Skeletal muscle satellite cell (primary cell): ENCODE results near the gene CHST11.
A peak's percentile ranks its signal among the peaks of the same experiment; 100 is the strongest.

Experiments used
- H3K27me3 ChIP-seq: 2 replicates; pipeline ENCODE4 v1.7.0; 2013; ENCODE audit warnings: low read length; ENCODE audit not compliant: control insufficient read depth, insufficient read depth
- H3K36me3 ChIP-seq: 2 replicates; pipeline ENCODE4 v1.7.0; 2013; ENCODE audit warnings: mild to moderate bottlenecking, control low read depth, low read length; ENCODE audit not compliant: insufficient read depth
- H3K4me1 ChIP-seq: 2 replicates; pipeline ENCODE4 v1.7.0; 2013; ENCODE audit warnings: low read length; ENCODE audit not compliant: control insufficient read depth, insufficient read depth
- H3K4me2 ChIP-seq: 2 replicates; pipeline ENCODE4 v1.7.0; 2013; ENCODE audit warnings: mild to moderate bottlenecking, low read length
- H3K4me3 ChIP-seq: 2 replicates; pipeline ENCODE4 v1.7.0; 2013; ENCODE audit warnings: low read length
- H3K9ac ChIP-seq: 2 replicates; pipeline ENCODE4 v1.7.0; 2013; ENCODE audit warnings: mild to moderate bottlenecking, low read depth, low read length, moderate library complexity
- H3K9me3 ChIP-seq: replicated peaks from 2 replicates; pipeline ENCODE4 v1.7.0; 2013; ENCODE audit warnings: mild to moderate bottlenecking, control low read depth, low read length

The CHST11 gene

DNA sequence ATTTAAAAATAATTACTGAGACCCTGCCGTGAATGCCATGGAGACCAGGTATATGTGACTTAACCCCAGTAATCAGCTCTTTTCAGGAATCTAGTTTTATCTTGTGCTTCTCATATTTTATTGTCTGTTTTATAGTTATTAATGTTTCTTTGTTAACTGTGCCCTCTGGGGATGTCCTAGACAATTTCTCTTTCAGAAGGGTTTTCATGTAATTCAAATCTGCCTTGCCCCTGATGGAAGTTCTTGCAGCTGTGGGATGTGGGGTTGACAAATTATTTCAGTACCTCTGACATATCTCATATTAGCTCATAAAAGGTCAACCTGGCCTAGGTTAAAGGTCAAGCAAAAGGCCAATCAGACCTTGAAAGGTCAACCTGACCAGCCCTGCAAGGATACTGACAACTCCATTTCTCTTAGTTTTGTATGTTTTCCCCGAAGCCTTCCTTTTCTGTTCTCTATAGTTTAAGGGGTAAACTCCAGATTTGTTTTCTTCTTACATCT is 319.0 kb downstream of the CHST11 start:
- peaks cover 7% of the 10 kb centered on the region for H3K9me3 ChIP-seq
- no peaks in the 10 kb centered on the region for H3K4me1 ChIP-seq
- H3K4me2 ChIP-seq: no peak overlapping the region
- no peak overlapping the region for H3K4me3 ChIP-seq
- H3K27me3 ChIP-seq: no peaks in the 10 kb centered on the region
- no peak overlapping the region for H3K9ac ChIP-seq
- H3K36me3 ChIP-seq: no peaks in the 10 kb centered on the region

DNA sequence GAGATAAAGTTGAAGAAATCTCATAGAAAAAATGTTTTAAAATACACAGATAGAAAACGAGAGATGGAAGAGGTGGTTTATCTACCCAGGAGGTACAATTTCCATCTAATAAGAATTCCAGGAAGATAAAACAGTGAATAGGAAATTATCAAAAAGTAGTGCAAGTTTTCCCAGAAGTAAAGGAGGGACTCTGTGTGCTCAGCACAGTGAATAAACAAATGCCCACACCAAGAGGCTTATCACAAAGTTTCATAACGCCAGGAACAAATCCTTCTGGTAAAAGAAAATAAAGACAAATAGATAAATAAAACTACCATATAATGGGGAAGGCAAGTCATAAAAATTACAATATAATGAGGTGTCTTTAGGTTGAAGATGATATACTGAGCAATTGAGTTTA is 322.4 kb downstream of the CHST11 start:
- H3K27me3 ChIP-seq: no peaks in the 10 kb centered on the region
- no peaks in the 10 kb centered on the region for H3K36me3 ChIP-seq
- no peaks in the 10 kb centered on the region for H3K9me3 ChIP-seq
- H3K4me2 ChIP-seq: no peak overlapping the region
- H3K4me3 ChIP-seq: no peak overlapping the region
- H3K4me1 ChIP-seq: no peaks in the 10 kb centered on the region
- no peak overlapping the region for H3K9ac ChIP-seq

GRCh38 chr12:104782296-104782695 is 325.5 kb downstream of the CHST11 start:
- no peaks in the 10 kb centered on the region for H3K9me3 ChIP-seq
- no peaks in the 10 kb centered on the region for H3K27me3 ChIP-seq
- no peaks in the 10 kb centered on the region for H3K36me3 ChIP-seq
- no peak overlapping the region for H3K4me3 ChIP-seq
- no peak overlapping the region for H3K4me2 ChIP-seq
- no peaks in the 10 kb centered on the region for H3K4me1 ChIP-seq
- no peak overlapping the region for H3K9ac ChIP-seq

DNA sequence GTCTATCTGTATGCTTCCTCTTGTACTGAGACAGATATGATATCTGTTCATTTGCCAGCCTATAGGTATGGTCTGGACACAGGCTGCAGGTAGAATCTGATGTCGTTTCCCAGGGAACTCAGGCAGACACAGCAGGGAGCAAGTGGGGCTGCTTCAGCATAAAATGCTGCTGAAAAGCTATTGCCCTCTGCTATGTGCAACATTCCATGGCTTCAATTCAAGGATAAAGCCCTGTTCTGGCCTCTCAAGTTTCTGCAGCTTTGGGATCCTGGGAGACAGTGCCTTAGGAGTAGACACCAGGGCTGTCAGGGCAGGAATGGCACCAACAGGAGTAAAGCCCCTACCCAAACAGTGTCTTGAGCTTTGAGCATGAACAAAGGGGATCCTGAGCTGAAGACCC is 327.8 kb downstream of the CHST11 start:
- H3K4me2 ChIP-seq: no peak overlapping the region
- H3K27me3 ChIP-seq: no peaks in the 10 kb centered on the region
- H3K36me3 ChIP-seq: no peaks in the 10 kb centered on the region
- no peaks in the 10 kb centered on the region for H3K4me1 ChIP-seq
- H3K4me3 ChIP-seq: no peak overlapping the region
- no peak overlapping the region for H3K9ac ChIP-seq
- H3K9me3 ChIP-seq: no peaks in the 10 kb centered on the region

- Histone ChIP-seq H3K4me1 (no peaks in the 10 kb centered on the region), H3K9ac (no peak overlapping the region), H3K27me3 (no peaks in the 10 kb centered on the region), H3K9me3 (no peaks in the 10 kb centered on the region), H3K36me3 (no peaks in the 10 kb centered on the region), H3K4me2 (no peak overlapping the region), H3K4me3 (no peak overlapping the region)
Measured at GRCh38 chr12:104785886-104786285, 329.1 kb downstream of the CHST11 start.

GRCh38 chr12:104786352-104786751 is 329.6 kb downstream of the CHST11 start:
- H3K36me3 ChIP-seq: no peaks in the 10 kb centered on the region
- no peaks in the 10 kb centered on the region for H3K27me3 ChIP-seq
- H3K4me3 ChIP-seq: no peak overlapping the region
- no peak overlapping the region for H3K4me2 ChIP-seq
- H3K9me3 ChIP-seq: no peaks in the 10 kb centered on the region
- no peak overlapping the region for H3K9ac ChIP-seq
- no peaks in the 10 kb centered on the region for H3K4me1 ChIP-seq

DNA sequence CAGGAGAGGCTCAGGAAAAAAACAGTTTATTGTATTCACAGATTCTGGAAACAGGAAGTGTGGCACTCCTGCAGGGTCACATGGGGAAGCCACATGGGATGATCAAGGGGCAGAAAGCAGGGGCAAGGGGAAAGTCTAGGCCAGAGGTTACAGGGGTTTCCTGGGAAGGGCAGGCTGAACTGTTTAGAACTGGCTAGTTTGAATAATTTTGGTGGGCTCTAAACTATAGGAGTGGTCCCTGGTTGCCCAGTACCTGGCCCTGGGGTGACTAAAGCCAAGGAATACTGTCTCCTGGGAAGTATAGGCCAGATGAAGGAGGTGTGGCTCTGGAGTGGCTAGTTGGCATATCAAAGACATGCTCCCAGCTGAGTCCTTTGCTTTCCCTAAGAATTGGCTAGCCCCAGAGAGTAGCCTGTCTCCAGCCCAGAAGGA is 332.1 kb downstream of the CHST11 start:
- Histone ChIP-seq H3K27me3 (no peaks in the 10 kb centered on the region), H3K36me3 (no peaks in the 10 kb centered on the region), H3K9ac (no peak overlapping the region), H3K4me1 (peaks cover 13% of the 10 kb centered on the region), H3K4me2 (no peak overlapping the region), H3K9me3 (no peaks in the 10 kb centered on the region), H3K4me3 (no peak overlapping the region)

- no peak overlapping the region for H3K9ac ChIP-seq
- H3K4me1 ChIP-seq: peaks cover 13% of the 10 kb centered on the region
- H3K36me3 ChIP-seq: no peaks in the 10 kb centered on the region
- no peaks in the 10 kb centered on the region for H3K9me3 ChIP-seq
- peak overlapping the region; percentile 42 for H3K4me2 ChIP-seq
- H3K4me3 ChIP-seq: no peak overlapping the region
- no peaks in the 10 kb centered on the region for H3K27me3 ChIP-seq
Measured at GRCh38 chr12:104790296-104791125, 333.8 kb downstream of the CHST11 start.

GRCh38 chr12:104792570-104792969 is 335.8 kb downstream of the CHST11 start:
- no peaks in the 10 kb centered on the region for H3K9me3 ChIP-seq
- H3K4me1 ChIP-seq: peaks cover 13% of the 10 kb centered on the region
- no peaks in the 10 kb centered on the region for H3K27me3 ChIP-seq
- H3K4me3 ChIP-seq: no peak overlapping the region
- no peaks in the 10 kb centered on the region for H3K36me3 ChIP-seq
- H3K4me2 ChIP-seq: peak overlapping the region; percentile 51
- no peak overlapping the region for H3K9ac ChIP-seq

DNA sequence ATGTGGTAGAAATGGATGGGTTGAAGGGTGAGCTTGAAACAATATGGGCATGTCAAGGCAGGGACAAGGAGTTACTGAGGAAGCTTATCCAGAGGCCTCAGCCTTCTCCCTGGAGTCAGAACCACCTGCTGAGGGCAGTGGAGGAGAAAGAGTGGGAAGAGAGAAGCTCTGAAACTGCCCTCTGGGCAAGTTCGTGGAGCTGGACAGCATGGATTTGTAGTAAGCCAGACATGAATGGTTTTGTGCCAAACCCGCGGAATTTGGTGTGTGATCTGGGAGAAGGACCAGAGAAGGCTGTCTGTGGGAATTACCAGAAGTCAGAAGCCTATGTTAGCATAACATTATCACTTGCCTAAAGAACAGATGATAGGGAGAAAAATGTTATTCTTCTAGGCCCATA is 336.5 kb downstream of the CHST11 start:
- Histone ChIP-seq H3K9me3 (no peaks in the 10 kb centered on the region), H3K4me3 (no peak overlapping the region)

GRCh38 chr12:104793968-104794367 is 337.2 kb downstream of the CHST11 start:
- no peaks in the 10 kb centered on the region for H3K27me3 ChIP-seq
- no peak overlapping the region for H3K4me2 ChIP-seq

More for the DNA sequence above, 336.5 kb downstream of the CHST11 start:
- peaks cover 13% of the 10 kb centered on the region for H3K4me1 ChIP-seq
- no peak overlapping the region for H3K9ac ChIP-seq
- H3K4me2 ChIP-seq: peak overlapping the region; percentile 51
- H3K27me3 ChIP-seq: no peaks in the 10 kb centered on the region
- H3K36me3 ChIP-seq: no peaks in the 10 kb centered on the region

DNA sequence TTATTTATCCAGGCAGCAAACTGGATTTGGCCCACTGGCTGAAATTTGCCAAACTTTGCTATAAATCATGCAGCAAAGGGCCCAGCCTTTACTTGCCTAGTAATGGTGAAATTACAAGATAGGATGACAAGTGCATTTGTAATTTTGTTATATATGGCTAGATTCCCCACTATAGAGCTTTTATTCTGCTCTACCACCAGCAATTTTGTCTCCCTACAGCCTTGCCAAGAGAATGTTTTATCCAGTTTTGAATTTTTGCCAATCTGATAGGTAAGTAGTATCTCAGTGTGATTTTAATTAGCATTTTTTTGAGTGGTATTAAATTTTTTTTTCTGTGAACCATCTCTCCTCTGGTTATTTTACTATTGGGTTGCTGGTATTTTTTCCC is 339.7 kb downstream of the CHST11 start:
- no peaks in the 10 kb centered on the region for H3K9me3 ChIP-seq
- H3K27me3 ChIP-seq: no peaks in the 10 kb centered on the region
- H3K4me2 ChIP-seq: no peak overlapping the region
- H3K4me3 ChIP-seq: no peak overlapping the region
- no peak overlapping the region for H3K9ac ChIP-seq
- H3K36me3 ChIP-seq: no peaks in the 10 kb centered on the region
- H3K4me1 ChIP-seq: peaks cover 13% of the 10 kb centered on the region

More at GRCh38 chr12:104793968-104794367, 337.2 kb downstream of the CHST11 start:
- Histone ChIP-seq H3K36me3 (no peaks in the 10 kb centered on the region), H3K4me1 (peaks cover 13% of the 10 kb centered on the region), H3K4me3 (no peak overlapping the region), H3K9me3 (no peaks in the 10 kb centered on the region), H3K9ac (no peak overlapping the region)
